Stimulated activated CD4-positive, alpha-beta T cell treated with anti-CD3 and anti-CD28 coated beads, Interleukin-4, amount 100 ng/mL, for 1 hour (primary cell): ENCODE measurements around the gene DFFB.
"Not testable (repeated sequence)": the region's sequence is repeated elsewhere in the genome, so short reads cannot be mapped to it uniquely, and the experiment has no call there.

Experiments used
- DNase-seq: peaks from one replicate; pipeline ENCODE4 v3.0.0-alpha.2; 2020

The DFFB gene

GRCh38 chr1:3910857-3911845 lies 53.9 kb downstream of the DFFB start:
- peak; percentile 83 for DNase-seq

DNA sequence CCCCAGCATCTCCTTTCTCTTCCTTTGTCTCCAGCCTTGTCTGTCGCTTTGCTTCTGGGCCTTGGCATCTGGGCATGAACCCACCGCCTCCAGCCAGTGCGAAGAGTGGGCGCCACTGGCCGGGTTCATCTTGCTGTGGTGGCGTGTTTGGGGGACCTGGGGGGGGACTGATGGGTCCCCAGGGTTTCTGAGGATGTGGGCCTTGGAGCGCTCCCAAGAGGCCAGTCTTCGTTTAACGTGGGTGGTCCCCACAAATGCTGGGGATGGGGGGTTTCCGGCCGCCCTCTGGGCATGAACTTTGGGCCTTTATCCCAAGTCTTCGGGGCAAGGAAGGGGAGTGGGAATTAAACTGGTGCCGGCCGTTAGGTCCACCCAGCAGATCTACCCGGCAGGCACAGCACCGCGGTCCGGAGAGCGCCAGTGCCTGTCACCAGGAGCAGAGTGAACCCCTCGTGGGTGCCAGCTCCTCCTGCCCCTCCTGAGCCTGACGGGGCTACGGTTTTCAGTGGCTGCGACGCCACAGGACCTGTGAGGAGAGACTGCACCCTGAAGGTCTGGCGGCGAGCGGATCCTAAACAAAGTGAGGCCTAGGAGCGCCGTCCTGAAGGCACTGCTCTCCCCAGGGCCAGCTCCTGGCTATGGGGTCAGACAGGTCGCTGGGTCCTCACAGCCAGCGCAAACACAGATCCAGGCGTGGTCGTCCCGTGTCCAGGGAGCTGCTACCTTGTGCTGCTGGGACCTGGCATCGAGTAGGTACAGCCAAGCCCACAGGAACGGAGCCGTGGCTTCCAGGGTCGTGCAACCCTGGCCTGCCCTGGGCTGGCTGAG lies 54.9 kb downstream of the DFFB start:
- no peak for DNase-seq

GRCh38 chr1:3912809-3913685 lies 55.8 kb downstream of the DFFB start:
- DNase-seq, result no peak

DNA sequence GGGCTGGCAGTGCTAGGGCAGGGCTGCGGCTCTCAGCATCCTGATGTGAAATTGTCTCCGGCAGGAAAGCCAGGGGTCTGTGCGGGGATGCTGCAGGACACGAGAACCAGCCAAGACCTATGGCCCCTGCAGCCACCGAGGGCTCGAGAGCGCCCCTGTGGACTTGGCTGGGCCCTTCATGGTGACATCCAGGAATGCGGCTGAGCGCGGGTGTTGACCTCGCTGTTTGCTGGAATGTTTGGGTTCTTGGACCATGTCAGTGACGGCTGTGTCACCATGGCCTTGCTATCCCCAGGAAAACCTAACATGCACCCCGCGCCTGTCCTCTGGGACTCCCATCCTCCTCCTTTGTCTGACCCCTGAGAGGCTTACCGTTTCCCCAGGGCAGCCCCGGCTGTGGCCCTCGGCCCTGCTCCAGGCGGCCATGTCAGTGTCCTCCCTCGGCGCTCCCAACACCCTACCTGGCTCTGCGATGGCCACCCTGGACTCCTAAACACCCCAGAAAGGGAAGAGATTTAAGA lies 57.1 kb downstream of the DFFB start:
- no peak for DNase-seq

DNA sequence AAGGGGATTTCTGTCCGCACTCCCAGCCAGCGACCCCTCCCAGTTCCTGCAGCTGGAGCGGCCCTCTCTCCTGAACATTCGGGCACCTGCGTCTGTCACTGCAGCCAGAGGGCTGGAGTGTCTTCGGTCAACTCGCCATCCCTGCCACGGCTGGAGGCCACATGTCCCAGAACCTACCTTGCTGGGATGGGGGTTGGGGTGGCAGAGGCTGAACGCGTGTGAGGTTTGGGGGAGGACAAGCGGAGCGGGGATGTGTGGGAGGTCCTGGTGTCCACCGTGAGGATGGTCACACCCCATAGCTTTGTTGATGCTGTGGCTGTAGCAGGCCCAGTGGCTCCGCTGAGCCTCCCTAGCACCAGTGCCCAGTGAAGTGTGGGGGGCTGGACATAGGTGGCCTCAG lies 57.6 kb downstream of the DFFB start:
- no peak for DNase-seq

- DNase-seq, result no peak
These were observed 58.4 kb downstream of the DFFB start for GRCh38 chr1:3915551-3916121.

DNA sequence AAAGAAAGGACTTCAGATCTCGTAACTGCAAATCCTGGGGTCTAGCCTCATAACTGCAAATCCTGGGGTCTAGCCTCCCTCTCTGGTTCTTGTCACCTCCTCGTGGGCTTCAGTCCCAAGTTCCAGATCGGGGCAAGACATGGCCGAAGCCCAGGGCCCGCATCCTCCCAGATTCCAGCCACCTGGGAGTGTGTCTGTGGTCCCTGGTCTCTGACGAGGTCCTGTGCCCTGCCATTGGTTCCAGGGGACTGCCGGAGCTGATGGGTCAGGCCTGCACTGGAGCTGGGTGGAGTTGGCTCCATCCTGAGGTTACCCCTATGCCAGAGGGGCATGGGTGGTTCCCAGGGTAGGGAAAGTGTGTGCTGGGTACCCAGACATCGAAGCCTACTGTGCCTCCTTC lies 60.5 kb downstream of the DFFB start:
- DNase-seq, result no peak

- not testable (repeated sequence) for DNase-seq
These were observed 61.1 kb downstream of the DFFB start for GRCh38 chr1:3918359-3918758.

DNA sequence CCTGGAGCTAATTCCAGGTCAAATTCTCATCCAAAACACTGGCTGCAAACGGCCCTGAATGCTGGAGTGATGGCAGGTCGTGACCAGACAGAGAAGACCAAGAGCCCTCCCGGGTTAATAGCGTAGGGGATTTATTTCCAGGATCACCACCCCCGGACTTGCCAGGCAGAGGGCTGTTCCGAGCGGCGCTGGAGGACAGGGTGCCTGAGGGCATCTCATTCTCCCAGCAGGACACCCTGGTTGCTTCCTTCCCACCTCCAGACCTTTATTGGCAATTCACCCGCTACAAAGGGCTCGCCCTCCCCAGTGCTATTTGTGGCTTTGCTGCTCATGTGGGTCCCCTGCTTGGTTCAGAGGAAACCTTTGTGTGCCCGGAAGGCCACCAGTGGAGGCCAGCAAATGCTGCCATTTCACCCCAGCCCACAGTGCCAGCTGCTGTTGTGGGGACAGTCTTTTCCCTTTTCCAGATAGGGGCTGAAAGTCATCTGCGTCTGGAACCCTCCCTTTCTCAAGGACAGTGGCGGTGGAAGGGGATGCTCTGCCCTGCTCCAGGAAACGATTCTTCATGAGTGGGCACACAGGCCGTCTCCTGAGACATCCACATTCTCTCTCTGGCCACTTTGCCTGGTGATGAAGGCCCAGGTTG lies 61.8 kb downstream of the DFFB start:
- DNase-seq, result no peak

DNA sequence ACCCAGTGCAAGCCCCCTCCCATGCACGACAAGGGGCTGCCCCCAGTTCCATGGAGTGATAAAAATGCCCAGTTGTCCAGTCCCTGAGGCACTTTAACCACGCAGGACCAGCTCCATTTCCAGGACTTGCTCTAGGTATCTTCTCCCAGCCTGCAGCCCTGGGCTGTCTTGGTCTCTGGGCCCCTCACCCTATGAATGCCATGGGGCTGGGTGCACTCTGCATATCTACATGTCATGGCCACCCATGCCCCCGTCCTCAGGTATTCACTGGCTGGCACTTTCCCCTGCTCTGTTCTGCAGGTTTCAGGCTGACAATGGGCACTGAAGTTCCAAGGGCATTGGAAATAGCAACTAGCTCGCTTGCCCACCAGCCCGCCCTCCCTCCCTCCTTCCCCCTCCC lies 62.4 kb downstream of the DFFB start:
- no peak for DNase-seq

DNA sequence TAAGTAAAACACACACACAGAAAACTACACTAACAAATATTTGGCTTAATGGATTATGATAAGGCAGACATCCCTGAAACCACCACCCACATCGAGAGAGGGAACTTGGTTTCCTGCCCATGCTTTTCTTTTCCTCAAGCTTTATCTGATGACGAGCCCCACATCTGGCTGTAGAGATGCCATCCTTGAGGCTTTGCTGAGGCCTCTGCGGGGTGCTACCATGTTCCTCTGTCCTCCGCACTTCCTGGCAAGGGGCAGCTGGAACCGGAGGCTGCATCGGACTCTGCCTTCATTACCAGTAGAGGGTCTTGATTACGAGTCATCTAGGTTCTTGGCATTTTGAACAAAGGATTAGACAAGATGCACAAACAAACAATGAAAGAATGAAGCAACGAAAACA lies 64.5 kb downstream of the DFFB start:
- DNase-seq, result no peak

DNA sequence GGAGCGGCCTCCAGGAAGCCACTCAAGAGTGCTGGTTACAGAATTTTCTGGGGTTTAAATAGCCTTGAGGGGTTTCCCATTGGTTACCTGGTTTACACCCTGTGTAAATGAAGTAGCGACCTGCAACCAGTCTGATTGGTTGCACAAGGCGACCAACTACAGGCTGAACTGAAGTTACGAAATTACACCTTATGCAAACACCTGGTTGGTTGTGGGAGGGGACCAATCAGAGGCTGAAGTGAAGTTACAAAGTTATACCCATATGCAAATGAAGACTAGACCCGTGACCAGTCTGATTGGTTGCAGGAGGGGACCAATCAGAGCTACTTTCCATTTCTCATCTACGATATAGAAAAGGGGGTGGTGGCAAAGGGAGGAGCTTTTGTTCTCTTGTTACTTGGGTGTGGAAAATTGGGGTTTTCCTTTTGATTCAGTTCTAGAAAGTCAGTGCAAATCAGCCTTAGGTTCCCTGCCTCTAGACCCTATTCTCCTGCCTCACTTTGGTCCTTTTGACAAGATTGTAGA lies 65.0 kb downstream of the DFFB start:
- DNase-seq, result no peak

DNA sequence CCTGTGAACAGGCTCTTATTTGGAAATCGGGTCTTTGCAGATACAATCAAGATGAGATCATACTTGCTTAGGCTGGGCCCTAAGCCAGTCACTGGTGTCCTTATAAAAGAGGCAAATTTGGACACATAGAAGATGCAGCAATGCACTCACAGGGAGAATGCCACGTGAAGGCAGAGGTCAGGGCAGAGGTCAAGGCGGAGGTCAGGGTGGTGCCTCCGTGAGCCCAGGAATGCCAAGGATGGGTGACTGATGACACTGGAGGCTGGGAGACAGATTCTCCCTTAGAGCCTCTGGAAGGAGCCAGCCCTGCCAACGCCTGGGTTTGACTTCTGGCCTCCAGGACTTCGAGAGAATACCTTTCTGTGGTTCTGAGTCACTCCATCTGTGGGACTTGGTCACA lies 65.6 kb downstream of the DFFB start:
- DNase-seq, result no peak

DNA sequence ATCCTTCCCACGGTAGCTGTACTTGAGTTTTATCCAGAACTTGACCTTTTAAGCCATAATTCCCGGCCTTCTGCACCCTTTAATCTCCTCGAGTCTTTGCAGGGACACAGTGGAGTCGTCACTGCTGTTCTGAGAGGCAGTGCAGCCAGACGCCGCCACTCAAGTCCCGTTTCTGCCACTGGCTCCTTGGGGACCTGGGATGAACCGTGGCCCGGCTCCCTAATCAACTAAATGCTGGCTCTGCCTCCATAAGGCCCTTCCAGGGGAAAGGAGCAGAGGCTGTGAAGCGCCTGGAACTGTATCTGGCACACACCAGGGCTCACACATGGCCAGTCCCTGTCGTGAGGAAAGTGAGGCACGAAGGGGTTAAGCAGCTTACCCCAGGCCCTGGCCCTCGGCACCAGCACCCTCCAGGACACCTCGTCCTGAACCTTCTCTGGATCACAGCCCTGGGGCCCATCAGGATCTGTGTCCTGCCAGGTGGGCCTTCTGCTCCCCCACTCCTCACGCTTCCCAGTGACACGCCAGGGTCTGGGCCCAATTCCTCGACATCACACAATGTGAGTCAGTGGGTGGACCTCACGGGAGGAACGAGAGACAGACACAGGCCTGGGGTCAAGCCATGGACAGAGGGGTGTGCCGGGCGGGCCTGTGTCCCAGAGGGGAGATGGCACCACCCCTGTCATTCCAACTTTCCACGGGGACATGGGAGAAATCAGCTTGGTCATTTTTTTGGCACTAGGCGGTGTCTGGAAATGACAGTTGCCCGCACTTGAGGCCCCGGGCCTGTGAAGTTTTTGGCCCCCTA lies 66.3 kb downstream of the DFFB start:
- no peak for DNase-seq

DNA sequence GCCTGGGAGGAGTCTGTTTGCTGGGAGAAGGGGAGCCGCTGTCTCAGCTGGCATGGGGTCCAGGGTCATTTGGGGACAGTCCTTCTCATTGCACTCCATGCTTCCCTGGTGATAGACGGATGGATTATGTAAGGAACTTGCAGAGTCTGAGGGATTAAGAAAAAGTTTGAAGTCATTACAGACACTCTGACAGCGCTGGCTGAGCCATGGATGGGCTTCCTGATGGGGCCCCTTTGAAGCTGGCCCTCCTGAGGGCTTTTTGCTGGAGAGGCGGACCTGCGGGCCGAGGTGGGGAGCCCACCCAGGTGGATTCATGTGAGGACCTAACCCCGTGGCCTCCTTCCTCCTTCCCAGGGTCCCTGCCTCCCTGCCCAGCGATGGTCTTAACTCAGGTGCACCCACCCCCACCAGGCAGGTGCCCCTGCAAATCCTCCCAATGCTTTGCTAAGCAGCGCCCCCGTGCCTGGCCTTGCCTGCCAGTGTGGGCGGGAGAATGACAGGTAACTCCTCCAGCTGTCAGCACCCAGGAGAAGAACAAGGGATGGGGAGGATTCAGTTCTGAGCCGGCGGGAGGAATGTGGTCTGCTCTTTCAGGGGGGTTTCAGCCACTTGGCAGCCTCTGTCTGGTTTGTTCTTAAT lies 67.0 kb downstream of the DFFB start:
- no peak for DNase-seq

- no peak for DNase-seq
These were observed 67.5 kb downstream of the DFFB start for GRCh38 chr1:3924825-3925220.

DNA sequence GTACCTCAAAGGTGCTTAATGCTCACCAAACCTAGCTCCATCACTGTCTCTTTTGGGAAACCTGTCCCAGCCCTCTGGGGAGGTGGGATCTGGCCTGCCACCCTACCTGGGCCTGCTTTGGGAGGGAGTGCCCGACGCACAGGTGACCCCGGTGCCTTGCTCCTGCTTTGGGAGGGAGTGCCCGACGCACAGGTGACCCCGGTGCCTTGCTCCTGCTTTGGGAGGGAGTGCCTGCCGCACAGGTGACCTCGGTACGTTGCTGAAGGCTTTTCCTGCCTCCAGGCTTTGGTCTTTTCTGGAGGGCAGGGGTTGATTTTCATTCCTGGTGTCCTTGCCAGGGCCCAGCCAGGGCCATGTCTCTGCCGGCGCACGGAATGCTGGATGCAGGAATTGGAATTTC lies 68.0 kb downstream of the DFFB start:
- no peak for DNase-seq

DNA sequence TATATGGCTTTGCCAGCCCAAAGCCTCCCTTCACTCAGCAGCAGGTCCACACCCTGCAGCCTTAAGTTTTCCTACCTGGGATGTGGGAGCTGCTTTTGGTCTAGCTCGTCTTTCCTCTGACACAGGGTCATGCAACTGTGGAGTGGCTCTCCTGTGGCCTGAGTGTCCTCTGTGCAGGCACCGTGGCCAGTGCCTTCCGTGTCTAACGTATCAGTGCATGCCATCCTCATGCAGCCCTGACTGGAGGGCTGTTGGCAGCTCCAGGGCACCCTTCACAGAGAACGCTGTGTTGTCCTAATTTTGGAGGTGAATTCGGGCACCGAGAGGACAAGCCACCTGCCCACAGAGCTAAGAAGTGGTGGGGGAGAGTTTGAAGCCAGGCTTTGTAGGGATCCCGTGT lies 68.5 kb downstream of the DFFB start:
- no peak for DNase-seq

GRCh38 chr1:3926956-3927355 lies 69.7 kb downstream of the DFFB start:
- no peak for DNase-seq

DNA sequence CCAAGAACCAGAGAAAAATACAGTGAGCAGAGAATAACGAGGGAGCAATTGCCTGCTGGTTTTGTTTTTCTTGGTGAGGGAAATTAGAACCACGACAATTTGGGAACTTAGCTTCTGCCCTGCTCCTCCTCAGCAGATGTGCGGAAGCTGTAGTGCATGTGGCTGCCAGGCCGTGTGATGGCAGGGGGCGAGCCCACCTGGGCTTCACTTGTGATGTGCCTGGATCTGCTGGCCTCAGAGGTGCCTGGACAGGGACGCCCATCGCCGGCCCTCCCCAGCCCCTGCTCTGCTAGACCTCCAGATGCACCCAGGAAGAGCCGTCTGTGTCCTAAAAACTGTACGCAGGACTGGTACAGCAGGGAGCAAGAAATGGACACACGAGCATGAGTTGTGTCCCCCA lies 71.3 kb downstream of the DFFB start:
- DNase-seq, result no peak
